ENCODE results near the gene AQP11. TPM values are rescaled to one million over a fixed set of nuclear protein-coding genes. Genes with fewer than 3 reads are reported as not detected.
"Not testable (repeated sequence)": the region's sequence is repeated elsewhere in the genome, so short reads cannot be mapped to it uniquely, and the experiment has no call there.

Gene AQP11
- total RNA-seq, 4 donors from 2014 or later, result 0.18 to 0.19 TPM; not detected in 2

GRCh38 chr11:77548552-77549445 is 41.0 kb upstream of the AQP11 start:
- no peaks in the 10 kb centered on the region for H3K27me3 ChIP-seq
- WGBS, 2 donors, result 72 to 79% methylated on average over 4 to 6 of the region's 6 CpGs
- no peak for DNase-seq
- H3K27ac ChIP-seq, result no peak overlapping the region
- no peaks in the 10 kb centered on the region for H3K36me3 ChIP-seq
- no peak for TF ChIP-seq POLR2A (IDR thresholded peaks at IDR 0.05)
- TF ChIP-seq CTCF (IDR thresholded peaks at IDR 0.05), result no peak
- H3K4me1 ChIP-seq, result peaks cover 0 to 9% (median 0%) of the 10 kb centered on the region in 3 donors
- H3K4me3 ChIP-seq, result no peak overlapping the region
- intact Hi-C loops (cut with DNase I), result loop anchor here (5.0 kb wide), 1 partner anchor 356 kb away; no protein-coding TSS in a partner anchor
- H3K9me3 ChIP-seq, result no peaks in the 10 kb centered on the region

- H3K36me3 ChIP-seq; H3K4me1 ChIP-seq; H3K27me3 ChIP-seq; H3K27ac ChIP-seq; H3K4me3 ChIP-seq; DNase-seq; intact Hi-C loops (cut with DNase I): not testable (repeated sequence)
- 80 to 83% methylated on average over 8 of the region's 8 CpGs for WGBS, 2 donors
- H3K9me3 ChIP-seq, result peaks cover 0 to 13% (median 0%) of the 10 kb centered on the region in 3 donors
Measured at GRCh38 chr11:77551426-77551825, 38.3 kb upstream of the AQP11 start.

DNA sequence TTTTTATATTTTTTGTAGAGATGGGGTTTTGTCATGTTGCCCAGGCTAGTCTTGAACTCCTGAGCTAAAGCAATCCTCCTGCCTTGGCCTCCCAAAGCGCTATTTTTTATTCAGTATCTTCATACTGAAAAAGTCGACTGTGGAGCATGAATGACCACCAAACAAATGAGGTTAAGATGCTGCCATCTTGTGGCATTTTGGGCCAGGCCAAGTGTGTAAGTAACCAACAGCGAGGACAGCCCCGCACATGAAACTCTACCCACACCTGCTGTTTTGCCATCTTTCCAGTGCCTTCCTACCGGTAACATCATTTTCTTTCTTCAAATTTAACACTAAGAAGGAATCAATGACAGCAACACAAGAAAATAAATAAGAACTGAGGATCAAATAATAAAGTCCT is 32.2 kb upstream of the AQP11 start:
- no peak for DNase-seq
- no peak for TF ChIP-seq POLR2A (IDR thresholded peaks at IDR 0.05)
- intact Hi-C loops (cut with DNase I), result no loop called here
- WGBS, 2 donors, result 77 to 82% methylated on average over 5 of the region's 5 CpGs
- H3K4me3 ChIP-seq, result no peak overlapping the region
- H3K27ac ChIP-seq, result no peak overlapping the region
- no peaks in the 10 kb centered on the region for H3K4me1 ChIP-seq
- H3K27me3 ChIP-seq, result no peaks in the 10 kb centered on the region
- H3K36me3 ChIP-seq, result no peaks in the 10 kb centered on the region
- peaks cover 0 to 13% (median 0%) of the 10 kb centered on the region in 3 donors for H3K9me3 ChIP-seq

DNA sequence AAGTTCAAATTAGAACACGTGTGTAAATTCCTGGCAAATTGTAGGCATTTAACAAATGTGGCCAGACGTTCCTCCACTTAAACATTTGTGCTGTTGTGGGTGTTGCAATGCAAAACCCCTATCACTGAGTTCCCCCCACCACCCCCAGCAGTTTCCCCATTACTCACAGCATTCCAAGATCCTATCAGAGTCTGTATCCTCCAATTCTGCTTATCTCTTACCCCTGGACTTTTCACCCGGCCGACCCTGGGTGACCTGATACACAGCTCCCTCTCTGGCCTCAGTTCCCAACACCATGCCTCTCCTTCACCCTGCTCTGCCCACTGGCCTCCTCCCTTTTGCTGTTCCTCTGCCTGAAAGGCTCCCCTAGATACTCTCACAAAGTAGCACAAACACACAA is 31.4 kb upstream of the AQP11 start:
- Histone ChIP-seq H3K4me1 (no peaks in the 10 kb centered on the region), H3K36me3 (no peaks in the 10 kb centered on the region), H3K4me3 (no peak overlapping the region), H3K27ac (no peak overlapping the region), H3K9me3 (peaks cover 0 to 13% (median 0%) of the 10 kb centered on the region in 3 donors), H3K27me3 (no peaks in the 10 kb centered on the region)
- no peak for TF ChIP-seq CTCF (IDR thresholded peaks at IDR 0.05)
- no peak for TF ChIP-seq POLR2A (IDR thresholded peaks at IDR 0.05)
- 71 to 73% methylated on average over 4 of the region's 4 CpGs for WGBS, 2 donors
- DNase-seq, result no peak
- intact Hi-C loops (cut with DNase I), result no loop called here

DNA sequence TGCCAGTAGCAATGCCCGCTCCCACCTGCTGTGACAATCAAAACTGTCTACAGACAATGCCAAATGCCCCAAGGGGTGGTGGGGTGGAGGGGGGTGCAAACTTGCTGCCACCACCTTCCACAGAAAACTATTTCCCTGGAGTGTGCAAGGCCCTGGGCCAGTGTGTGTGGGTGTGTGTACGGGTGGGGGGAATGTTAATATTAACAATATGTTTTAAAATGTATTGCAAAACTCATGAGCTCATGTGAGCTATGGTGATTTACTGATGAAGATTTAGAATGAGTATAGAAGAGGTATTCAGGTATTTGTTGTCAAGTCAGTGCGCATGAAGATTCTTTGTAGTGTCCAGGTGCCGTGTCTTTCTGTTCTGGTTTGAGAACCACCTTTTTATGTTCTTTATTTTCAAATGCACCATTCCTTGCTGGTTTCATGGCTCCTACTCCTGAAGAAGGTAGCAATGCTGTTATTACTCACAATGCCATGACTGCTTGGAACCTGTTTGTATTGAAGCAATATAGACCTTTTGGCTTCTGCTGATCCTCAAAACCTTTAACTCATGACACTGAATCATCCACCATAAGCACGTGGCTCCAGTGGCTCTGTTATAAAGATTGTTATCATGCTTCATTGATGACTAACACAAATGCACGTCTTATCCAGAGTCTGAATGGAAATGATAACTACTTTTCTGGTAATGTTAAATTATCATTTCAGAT is 29.9 kb upstream of the AQP11 start:
- DNase-seq, result no peak
- peaks cover 0 to 8% (median 0%) of the 10 kb centered on the region in 3 donors for H3K9me3 ChIP-seq
- H3K4me1 ChIP-seq, result no peaks in the 10 kb centered on the region
- H3K36me3 ChIP-seq, result no peaks in the 10 kb centered on the region
- WGBS, 2 donors, result 59 to 60% methylated on average over 5 to 6 of the region's 6 CpGs
- TF ChIP-seq POLR2A (IDR thresholded peaks at IDR 0.05), result no peak
- TF ChIP-seq CTCF (IDR thresholded peaks at IDR 0.05), result no peak
- intact Hi-C loops (cut with DNase I), result no loop called here
- H3K27me3 ChIP-seq, result no peaks in the 10 kb centered on the region
- no peak overlapping the region for H3K4me3 ChIP-seq
- H3K27ac ChIP-seq, result no peak overlapping the region

DNA sequence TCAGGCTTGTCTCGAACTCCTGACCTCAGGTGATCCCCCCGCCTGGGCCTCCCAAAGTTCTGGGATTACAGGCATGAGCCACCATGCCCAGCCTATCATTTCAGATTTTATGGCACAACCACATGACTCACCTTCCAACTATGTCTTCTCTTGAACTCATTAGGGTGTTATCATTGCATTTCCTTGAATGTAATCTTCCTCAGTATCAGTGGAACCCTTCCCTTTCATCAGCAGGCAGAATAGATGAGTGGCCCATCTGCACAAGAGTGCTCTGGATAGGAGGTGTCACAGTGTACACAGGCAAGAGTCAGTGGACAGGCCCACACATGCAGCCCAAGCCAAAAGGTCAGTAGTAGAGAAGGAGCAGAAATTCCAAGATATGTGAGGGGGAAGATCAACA is 29.1 kb upstream of the AQP11 start:
- Histone ChIP-seq H3K27me3 (no peaks in the 10 kb centered on the region), H3K27ac (no peak overlapping the region), H3K9me3 (peaks cover 0 to under 1% (median 0%) of the 10 kb centered on the region in 3 donors), H3K36me3 (no peaks in the 10 kb centered on the region), H3K4me3 (no peak overlapping the region), H3K4me1 (no peaks in the 10 kb centered on the region)
- TF ChIP-seq POLR2A (IDR thresholded peaks at IDR 0.05) (no peak), CTCF (IDR thresholded peaks at IDR 0.05) (no peak)
- no peak for DNase-seq
- intact Hi-C loops (cut with DNase I), result no loop called here
- WGBS, 2 donors, result 78% methylated on average over 2 of the region's 2 CpGs; no CpG with 5 or more reads in 1 of the 2 donors
